GM23338 (cell line): ENCODE data around the gene OBSCN. TPM values are rescaled to one million over a fixed set of nuclear protein-coding genes. Genes with fewer than 3 reads are reported as not detected.

ENCODE experiments used
- ATAC-seq: fragments of 200-7000 bp; cut with Tn5 transposase; 3 replicates; pipeline ENCODE4 v1.9.1; 2020
- DNase-seq: peaks from one replicate; pipeline ENCODE4 v3.0.0-alpha.2; 2015; ENCODE audit warnings: low spot score
- H2AFZ ChIP-seq: fragments of 200-600 bp; sonication (generic); 2 replicates; pipeline ENCODE4 v1.8.0; 2016; ENCODE audit warnings: antibody characterized with exemption, mild to moderate bottlenecking, moderate library complexity
- H3F3A ChIP-seq: fragments of 200-600 bp; sonication (generic); replicated peaks from 2 replicates; pipeline ENCODE4 v1.8.0; 2017; ENCODE audit warnings: antibody characterized with exemption, mixed run types, low read depth
- H3K27ac ChIP-seq: fragments of 200-600 bp; sonication (generic); 2 replicates; pipeline ENCODE4 v1.6.1; 2016; ENCODE audit warnings: low read depth
- H3K27me3 ChIP-seq: fragments of 200-600 bp; sonication (generic); 2 replicates; pipeline ENCODE4 v1.8.0; 2016; ENCODE audit warnings: mild to moderate bottlenecking, mixed run types, moderate library complexity; ENCODE audit not compliant: insufficient read depth
- H3K36me3 ChIP-seq: fragments of 200-600 bp; sonication (generic); 2 replicates; pipeline ENCODE4 v1.8.0; 2016; ENCODE audit warnings: mild to moderate bottlenecking; ENCODE audit not compliant: insufficient read depth
- H3K4me1 ChIP-seq: fragments of 200-600 bp; sonication (generic); 2 replicates; pipeline ENCODE4 v1.8.0; 2016; ENCODE audit warnings: mild to moderate bottlenecking, moderate library complexity; ENCODE audit not compliant: insufficient read depth
- H3K4me2 ChIP-seq: fragments of 200-600 bp; sonication (generic); 2 replicates; pipeline ENCODE4 v1.7.1; 2017; ENCODE audit warnings: mixed run types
- H3K4me3 ChIP-seq: fragments of 200-600 bp; sonication (generic); 2 replicates; pipeline ENCODE4 v1.6.1; 2016; ENCODE audit warnings: mixed run types
- H3K79me2 ChIP-seq: fragments of 200-600 bp; sonication (generic); replicated peaks from 2 replicates; pipeline ENCODE4 v1.8.0; 2017; ENCODE audit warnings: mild to moderate bottlenecking; ENCODE audit not compliant: insufficient read depth
- H3K9me2 ChIP-seq: fragments of 200-600 bp; sonication (generic); 2 replicates; pipeline ENCODE4 v1.8.0; 2017; ENCODE audit not compliant: insufficient read depth
- H4K20me1 ChIP-seq: fragments of 200-600 bp; sonication (generic); replicated peaks from 2 replicates; pipeline ENCODE4 v1.8.0; 2017; ENCODE audit warnings: mild to moderate bottlenecking; ENCODE audit not compliant: insufficient read depth
- H3K27ac Mint-ChIP-seq: 2 replicates; pipeline ENCODE4 v1.8.0; 2020; ENCODE audit warnings: inconsistent platforms, mild to moderate bottlenecking, moderate library complexity, mixed read lengths
- H3K27me3 Mint-ChIP-seq: 3 replicates; pipeline ENCODE4 v1.8.0; 2022; ENCODE audit warnings: low read depth, mild to moderate bottlenecking, moderate library complexity, mixed read lengths, inconsistent platforms; ENCODE audit not compliant: insufficient read depth, poor library complexity
- H3K36me3 Mint-ChIP-seq: 3 replicates; pipeline ENCODE4 v1.8.0; 2021; ENCODE audit warnings: low read depth, mild to moderate bottlenecking, inconsistent platforms, moderate library complexity, mixed read lengths
- H3K4me1 Mint-ChIP-seq: 3 replicates; pipeline ENCODE4 v1.8.0; 2020; ENCODE audit warnings: mild to moderate bottlenecking, inconsistent platforms, mixed read lengths
- H3K4me3 Mint-ChIP-seq: 3 replicates; pipeline ENCODE4 v1.8.0; 2021; ENCODE audit warnings: moderate library complexity, mild to moderate bottlenecking, inconsistent platforms, mixed read lengths
- H3K9me3 Mint-ChIP-seq: 3 replicates; pipeline ENCODE4 v1.8.0; 2020; ENCODE audit warnings: moderate library complexity, mild to moderate bottlenecking, inconsistent platforms, mixed read lengths
- EZH2phosphoT487 ChIP-seq: fragments of 200-600 bp; sonication (generic); IDR thresholded peaks from one replicate; pipeline ENCODE4 v1.8.1; 2018; ENCODE audit warnings: antibody characterized with exemption; ENCODE audit not compliant: unreplicated experiment
- JUNB ChIP-seq: IDR thresholded peaks from one replicate; pipeline ENCODE4 v1.6.1; 2016; ENCODE audit warnings: antibody characterized with exemption; ENCODE audit not compliant: unreplicated experiment
- NANOG ChIP-seq: IDR thresholded peaks from 2 replicates; pipeline ENCODE4 v1.6.1; 2016; ENCODE audit warnings: antibody characterized with exemption, borderline replicate concordance
- POLR2AphosphoS5 ChIP-seq: IDR thresholded peaks from 2 replicates; pipeline ENCODE4 v1.6.1; 2016; ENCODE audit warnings: antibody characterized with exemption, low read depth
- ZNF114 ChIP-seq: fragments of 250-450 bp; sonication (Bioruptor Pico); IDR thresholded peaks from 2 replicates; pipeline ENCODE4 v1.5.0; 2020; ENCODE audit warnings: mild to moderate bottlenecking, moderate library complexity
- polyA plus RNA-seq: library from polyadenylated mRNA; unstranded; fragments of >200 nt; fragmentation: Nextera tagmentation; extraction: Ambion mirVana; gene quantifications from 2 replicates; pipeline ENCODE4 v1.2.1, GENCODE V29; 2016
- total RNA-seq: library from RNA; depleted of rRNA; stranded (reverse); fragments of >200 nt; shearing (Covaris generic); gene quantifications from 2 replicates; pipeline ENCODE4 v1.2.3, GENCODE V29; 2014
- TF ChIP-seq, protein P1 (sequence below), 2 experiments: fragments of 200-600 bp in 1 of 2; sonication (generic) in 1 of 2; conservative IDR thresholded peaks; 2 replicates each; pipeline versions ENCODE4 v1.5.1 to v1.6.1; 2016 to 2017; ENCODE audit warnings: antibody characterized with exemption in 2 of 2, low read depth in 2 of 2, mild to moderate bottlenecking in 2 of 2, moderate library complexity in 1 of 2
- TF ChIP-seq, protein P2 (sequence below): IDR thresholded peaks from 2 replicates; pipeline ENCODE4 v1.6.1; 2016; ENCODE audit warnings: antibody characterized with exemption
- TF ChIP-seq, protein P3 (sequence below): fragments of 250-450 bp; sonication (Bioruptor Pico); IDR thresholded peaks from 2 replicates; pipeline ENCODE4 v1.5.0; 2020; ENCODE audit warnings: mild to moderate bottlenecking, moderate library complexity

Gene OBSCN
- total and polyA plus RNA-seq, 2 experiments from 2014 or later, result 8.4 to 38.5 TPM

DNA sequence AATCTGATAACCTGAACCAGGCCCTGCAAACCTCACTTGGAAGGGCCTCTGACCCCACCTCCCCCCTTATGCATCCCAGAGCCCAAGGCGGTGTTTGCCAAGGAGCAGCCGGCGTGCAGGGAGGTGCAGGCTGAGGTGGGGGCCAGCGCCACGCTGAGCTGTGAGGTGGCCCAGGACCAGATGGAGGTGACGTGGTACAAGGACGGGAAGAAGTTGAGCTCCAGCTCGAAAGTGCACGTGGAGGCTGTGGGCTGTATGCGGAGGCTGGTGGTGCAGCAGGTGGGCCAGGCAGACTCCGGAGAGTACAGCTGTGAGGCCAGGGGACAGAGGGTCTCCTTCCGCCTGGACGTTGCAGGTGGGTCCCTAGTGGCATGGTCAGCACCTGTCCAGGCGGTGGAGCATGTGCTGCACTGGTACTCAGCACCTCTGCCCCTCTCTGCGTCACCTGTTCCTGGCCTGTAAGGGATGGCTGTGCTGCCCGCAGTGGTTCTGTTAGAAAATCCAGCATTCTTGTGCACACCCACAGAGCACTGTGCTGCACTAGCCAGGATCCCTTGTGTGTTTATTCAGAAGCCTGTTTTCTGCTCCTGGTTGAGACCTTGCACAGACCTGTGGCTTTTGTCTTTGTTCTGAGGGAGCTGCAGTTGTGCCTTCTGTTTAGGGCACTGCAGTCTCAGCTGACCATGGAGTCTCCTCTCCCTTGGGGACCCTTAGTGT, 11.6 kb downstream of the OBSCN start:
- no peak overlapping the region for H3K4me3 ChIP-seq
- no peak overlapping the region for H3K27ac ChIP-seq
- peaks cover 3% of the 10 kb centered on the region; the same call in 1 of the 3 replicates for H3K9me3 Mint-ChIP-seq
- H3K36me3 ChIP-seq, result peaks cover 18% of the 10 kb centered on the region; the same call in 1 of the 2 replicates
- no peak overlapping the region for H3K27ac Mint-ChIP-seq
- 0 out of 3 replicates have a peak, but pooled peaks cover 3% of the 10 kb centered on the region for H3K4me1 Mint-ChIP-seq
- peaks cover 9% of the 10 kb centered on the region for H3K27me3 Mint-ChIP-seq
- H3K4me1 ChIP-seq, result no peaks in the 10 kb centered on the region
- no peaks in the 10 kb centered on the region for H3K9me2 ChIP-seq
- H3K4me3 Mint-ChIP-seq, result no peak overlapping the region
- H3K36me3 Mint-ChIP-seq, result peaks cover 64% of the 10 kb centered on the region
- no peaks in the 10 kb centered on the region for H3K27me3 ChIP-seq
- no peak overlapping the region for H3K4me2 ChIP-seq
- no peak for DNase-seq
- ATAC-seq, result no peak
- no peaks in the 10 kb centered on the region for H3F3A ChIP-seq
- no peak overlapping the region for H2AFZ ChIP-seq
- H3K79me2 ChIP-seq, result no peaks in the 10 kb centered on the region; the same call in 1 of the 2 replicates
- TF ChIP-seq ZNF114 (CRISPR knock-in tag) (no peak), POLR2AphosphoS5 (no peak)
- TF ChIP-seq, protein P1, sequence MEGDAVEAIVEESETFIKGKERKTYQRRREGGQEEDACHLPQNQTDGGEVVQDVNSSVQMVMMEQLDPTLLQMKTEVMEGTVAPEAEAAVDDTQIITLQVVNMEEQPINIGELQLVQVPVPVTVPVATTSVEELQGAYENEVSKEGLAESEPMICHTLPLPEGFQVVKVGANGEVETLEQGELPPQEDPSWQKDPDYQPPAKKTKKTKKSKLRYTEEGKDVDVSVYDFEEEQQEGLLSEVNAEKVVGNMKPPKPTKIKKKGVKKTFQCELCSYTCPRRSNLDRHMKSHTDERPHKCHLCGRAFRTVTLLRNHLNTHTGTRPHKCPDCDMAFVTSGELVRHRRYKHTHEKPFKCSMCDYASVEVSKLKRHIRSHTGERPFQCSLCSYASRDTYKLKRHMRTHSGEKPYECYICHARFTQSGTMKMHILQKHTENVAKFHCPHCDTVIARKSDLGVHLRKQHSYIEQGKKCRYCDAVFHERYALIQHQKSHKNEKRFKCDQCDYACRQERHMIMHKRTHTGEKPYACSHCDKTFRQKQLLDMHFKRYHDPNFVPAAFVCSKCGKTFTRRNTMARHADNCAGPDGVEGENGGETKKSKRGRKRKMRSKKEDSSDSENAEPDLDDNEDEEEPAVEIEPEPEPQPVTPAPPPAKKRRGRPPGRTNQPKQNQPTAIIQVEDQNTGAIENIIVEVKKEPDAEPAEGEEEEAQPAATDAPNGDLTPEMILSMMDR (conservative IDR thresholded peaks at IDR 0.05; ENCODE audit: low read depth in 2 of 2), result no peak
- peaks cover 8% of the 10 kb centered on the region for H4K20me1 ChIP-seq

DNA sequence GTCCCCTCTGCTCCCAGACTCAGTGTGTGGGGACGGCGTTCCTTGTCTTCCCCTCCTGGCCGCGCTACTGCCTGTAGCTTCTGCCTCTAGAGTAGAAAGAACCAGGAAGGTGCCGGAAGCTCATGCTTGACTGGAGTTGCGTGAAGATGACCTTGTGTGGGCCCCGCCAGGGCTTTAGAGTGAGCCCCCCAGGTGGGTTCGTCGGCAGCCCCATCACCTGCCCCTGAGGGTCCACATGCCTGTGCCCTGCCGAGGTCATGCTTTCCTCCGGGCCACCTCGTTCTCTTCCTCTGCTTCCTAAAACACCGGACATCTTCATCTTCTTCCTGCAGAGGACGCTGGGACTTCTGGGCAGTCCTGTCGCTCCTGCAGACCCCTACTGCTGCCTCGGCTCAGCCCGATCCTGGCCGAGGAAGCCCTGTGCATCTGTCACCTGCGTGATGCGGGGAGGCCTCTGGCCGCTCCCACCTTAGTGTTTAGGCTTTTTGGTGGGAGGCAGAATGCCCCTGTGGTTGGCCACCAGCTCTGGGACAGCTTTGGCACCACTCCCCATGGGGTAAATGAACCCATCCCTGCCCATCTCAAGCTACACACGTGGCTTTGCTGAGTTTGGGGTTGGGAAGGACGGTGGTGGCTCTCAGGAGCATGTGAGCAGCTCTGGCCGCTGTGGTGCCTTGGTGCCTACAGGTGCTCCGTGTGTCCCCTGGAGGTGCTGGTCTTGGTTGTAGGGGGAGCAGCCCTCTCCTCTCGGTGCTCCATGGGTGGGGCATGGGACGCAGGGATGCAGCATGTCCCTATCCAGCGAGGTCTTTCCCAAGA, 12.3 kb downstream of the OBSCN start:
- Mint-ChIP-seq H3K27me3 (peaks cover 9% of the 10 kb centered on the region), H3K4me1 (no peaks in the 10 kb centered on the region), H3K36me3 (peaks cover 72% of the 10 kb centered on the region), H3K27ac (no peak overlapping the region), H3K4me3 (no peak overlapping the region), H3K9me3 (peaks cover 3% of the 10 kb centered on the region; the same call in 1 of the 3 replicates)
- H3K4me2 ChIP-seq, result no peak overlapping the region
- H3K4me3 ChIP-seq, result no peak overlapping the region
- H3K79me2 ChIP-seq, result no peaks in the 10 kb centered on the region; the same call in 1 of the 2 replicates
- peaks cover 8% of the 10 kb centered on the region for H4K20me1 ChIP-seq
- H3K27ac ChIP-seq, result no peak overlapping the region
- no peak for DNase-seq
- no peak overlapping the region for H2AFZ ChIP-seq
- H3K9me2 ChIP-seq, result no peaks in the 10 kb centered on the region
- H3K4me1 ChIP-seq, result no peaks in the 10 kb centered on the region
- no peaks in the 10 kb centered on the region for H3K27me3 ChIP-seq
- H3F3A ChIP-seq, result no peaks in the 10 kb centered on the region
- no peak for ATAC-seq
- peaks cover 23% of the 10 kb centered on the region for H3K36me3 ChIP-seq
- TF ChIP-seq, protein P2, sequence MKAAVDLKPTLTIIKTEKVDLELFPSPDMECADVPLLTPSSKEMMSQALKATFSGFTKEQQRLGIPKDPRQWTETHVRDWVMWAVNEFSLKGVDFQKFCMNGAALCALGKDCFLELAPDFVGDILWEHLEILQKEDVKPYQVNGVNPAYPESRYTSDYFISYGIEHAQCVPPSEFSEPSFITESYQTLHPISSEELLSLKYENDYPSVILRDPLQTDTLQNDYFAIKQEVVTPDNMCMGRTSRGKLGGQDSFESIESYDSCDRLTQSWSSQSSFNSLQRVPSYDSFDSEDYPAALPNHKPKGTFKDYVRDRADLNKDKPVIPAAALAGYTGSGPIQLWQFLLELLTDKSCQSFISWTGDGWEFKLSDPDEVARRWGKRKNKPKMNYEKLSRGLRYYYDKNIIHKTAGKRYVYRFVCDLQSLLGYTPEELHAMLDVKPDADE, result no peak
- TF ChIP-seq, protein P3, sequence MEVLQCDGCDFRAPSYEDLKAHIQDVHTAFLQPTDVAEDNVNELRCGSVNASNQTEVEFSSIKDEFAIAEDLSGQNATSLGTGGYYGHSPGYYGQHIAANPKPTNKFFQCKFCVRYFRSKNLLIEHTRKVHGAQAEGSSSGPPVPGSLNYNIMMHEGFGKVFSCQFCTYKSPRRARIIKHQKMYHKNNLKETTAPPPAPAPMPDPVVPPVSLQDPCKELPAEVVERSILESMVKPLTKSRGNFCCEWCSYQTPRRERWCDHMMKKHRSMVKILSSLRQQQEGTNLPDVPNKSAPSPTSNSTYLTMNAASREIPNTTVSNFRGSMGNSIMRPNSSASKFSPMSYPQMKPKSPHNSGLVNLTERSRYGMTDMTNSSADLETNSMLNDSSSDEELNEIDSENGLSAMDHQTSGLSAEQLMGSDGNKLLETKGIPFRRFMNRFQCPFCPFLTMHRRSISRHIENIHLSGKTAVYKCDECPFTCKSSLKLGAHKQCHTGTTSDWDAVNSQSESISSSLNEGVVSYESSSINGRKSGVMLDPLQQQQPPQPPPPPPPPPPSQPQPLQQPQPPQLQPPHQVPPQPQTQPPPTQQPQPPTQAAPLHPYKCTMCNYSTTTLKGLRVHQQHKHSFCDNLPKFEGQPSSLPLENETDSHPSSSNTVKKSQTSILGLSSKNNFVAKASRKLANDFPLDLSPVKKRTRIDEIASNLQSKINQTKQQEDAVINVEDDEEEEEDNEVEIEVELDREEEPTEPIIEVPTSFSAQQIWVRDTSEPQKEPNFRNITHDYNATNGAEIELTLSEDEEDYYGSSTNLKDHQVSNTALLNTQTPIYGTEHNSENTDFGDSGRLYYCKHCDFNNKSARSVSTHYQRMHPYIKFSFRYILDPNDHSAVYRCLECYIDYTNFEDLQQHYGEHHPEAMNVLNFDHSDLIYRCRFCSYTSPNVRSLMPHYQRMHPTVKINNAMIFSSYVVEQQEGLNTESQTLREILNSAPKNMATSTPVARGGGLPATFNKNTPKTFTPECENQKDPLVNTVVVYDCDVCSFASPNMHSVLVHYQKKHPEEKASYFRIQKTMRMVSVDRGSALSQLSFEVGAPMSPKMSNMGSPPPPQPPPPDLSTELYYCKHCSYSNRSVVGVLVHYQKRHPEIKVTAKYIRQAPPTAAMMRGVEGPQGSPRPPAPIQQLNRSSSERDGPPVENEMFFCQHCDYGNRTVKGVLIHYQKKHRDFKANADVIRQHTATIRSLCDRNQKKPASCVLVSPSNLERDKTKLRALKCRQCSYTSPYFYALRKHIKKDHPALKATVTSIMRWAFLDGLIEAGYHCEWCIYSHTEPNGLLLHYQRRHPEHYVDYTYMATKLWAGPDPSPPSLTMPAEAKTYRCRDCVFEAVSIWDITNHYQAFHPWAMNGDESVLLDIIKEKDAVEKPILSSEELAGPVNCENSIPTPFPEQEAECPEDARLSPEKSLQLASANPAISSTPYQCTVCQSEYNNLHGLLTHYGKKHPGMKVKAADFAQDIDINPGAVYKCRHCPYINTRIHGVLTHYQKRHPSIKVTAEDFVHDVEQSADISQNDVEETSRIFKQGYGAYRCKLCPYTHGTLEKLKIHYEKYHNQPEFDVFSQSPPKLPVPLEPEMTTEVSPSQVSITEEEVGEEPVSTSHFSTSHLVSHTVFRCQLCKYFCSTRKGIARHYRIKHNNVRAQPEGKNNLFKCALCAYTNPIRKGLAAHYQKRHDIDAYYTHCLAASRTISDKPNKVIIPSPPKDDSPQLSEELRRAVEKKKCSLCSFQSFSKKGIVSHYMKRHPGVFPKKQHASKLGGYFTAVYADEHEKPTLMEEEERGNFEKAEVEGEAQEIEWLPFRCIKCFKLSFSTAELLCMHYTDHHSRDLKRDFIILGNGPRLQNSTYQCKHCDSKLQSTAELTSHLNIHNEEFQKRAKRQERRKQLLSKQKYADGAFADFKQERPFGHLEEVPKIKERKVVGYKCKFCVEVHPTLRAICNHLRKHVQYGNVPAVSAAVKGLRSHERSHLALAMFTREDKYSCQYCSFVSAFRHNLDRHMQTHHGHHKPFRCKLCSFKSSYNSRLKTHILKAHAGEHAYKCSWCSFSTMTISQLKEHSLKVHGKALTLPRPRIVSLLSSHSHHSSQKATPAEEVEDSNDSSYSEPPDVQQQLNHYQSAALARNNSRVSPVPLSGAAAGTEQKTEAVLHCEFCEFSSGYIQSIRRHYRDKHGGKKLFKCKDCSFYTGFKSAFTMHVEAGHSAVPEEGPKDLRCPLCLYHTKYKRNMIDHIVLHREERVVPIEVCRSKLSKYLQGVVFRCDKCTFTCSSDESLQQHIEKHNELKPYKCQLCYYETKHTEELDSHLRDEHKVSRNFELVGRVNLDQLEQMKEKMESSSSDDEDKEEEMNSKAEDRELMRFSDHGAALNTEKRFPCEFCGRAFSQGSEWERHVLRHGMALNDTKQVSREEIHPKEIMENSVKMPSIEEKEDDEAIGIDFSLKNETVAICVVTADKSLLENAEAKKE, result no peak
- no peak for TF ChIP-seq EZH2phosphoT487
- no peak for TF ChIP-seq POLR2AphosphoS5
- TF ChIP-seq JUNB, result no peak
- TF ChIP-seq NANOG, result no peak
